GM18499 (cell line): Measurements from ENCODE around the gene EPHB2.

Source experiments
- ATAC-seq: cut with Tn5 transposase; IDR thresholded peaks from one replicate; pipeline ENCODE4 v1.9.1; 2021; ENCODE audit warnings: moderate number of reproducible peaks; ENCODE audit not compliant: insufficient read depth, unreplicated experiment

The EPHB2 gene

GRCh38 chr1:22814176-22815042 is 103.8 kb downstream of the EPHB2 start:
- ATAC-seq, result no peak

- no peak for ATAC-seq
Measured at GRCh38 chr1:22815043-22815365, 104.4 kb downstream of the EPHB2 start.

GRCh38 chr1:22815421-22816066 is 104.9 kb downstream of the EPHB2 start:
- ATAC-seq, result no peak

- ATAC-seq, result no peak
Measured at GRCh38 chr1:22816067-22816775, 105.6 kb downstream of the EPHB2 start.

GRCh38 chr1:22816803-22817202 is 106.2 kb downstream of the EPHB2 start:
- ATAC-seq, result no peak

GRCh38 chr1:22817462-22817861 is 106.8 kb downstream of the EPHB2 start:
- no peak for ATAC-seq

- no peak for ATAC-seq
Measured at GRCh38 chr1:22818061-22818770, 107.6 kb downstream of the EPHB2 start.

GRCh38 chr1:22819361-22819760 is 108.7 kb downstream of the EPHB2 start:
- ATAC-seq, result no peak

GRCh38 chr1:22821027-22821426 is 110.4 kb downstream of the EPHB2 start:
- ATAC-seq, result no peak

GRCh38 chr1:22822371-22822770 is 111.7 kb downstream of the EPHB2 start:
- no peak for ATAC-seq

- no peak for ATAC-seq
Measured at GRCh38 chr1:22824466-22824865, 113.8 kb downstream of the EPHB2 start.

GRCh38 chr1:22824975-22825374 is 114.3 kb downstream of the EPHB2 start:
- ATAC-seq, result no peak

GRCh38 chr1:22825486-22826189 is 115.0 kb downstream of the EPHB2 start:
- no peak for ATAC-seq

GRCh38 chr1:22826604-22827580 is 116.3 kb downstream of the EPHB2 start:
- ATAC-seq, result no peak

- no peak for ATAC-seq
Measured at GRCh38 chr1:22827666-22828483, 117.2 kb downstream of the EPHB2 start.

- ATAC-seq, result no peak
Measured at GRCh38 chr1:22828484-22829308, 118.1 kb downstream of the EPHB2 start.

GRCh38 chr1:22829309-22829989 is 118.8 kb downstream of the EPHB2 start:
- ATAC-seq, result no peak
